Ascending aorta (tissue), 2 donors: ENCODE data around the gene COPS2. TPM values are rescaled to one million over a fixed set of nuclear protein-coding genes. Genes with fewer than 3 reads are reported as not detected.

ENCODE experiments used
- DNase-seq, 2 donors: peaks; one replicate each; pipeline ENCODE4 v3.0.0-alpha.2; 2019; ENCODE audit warnings: low spot score in 2 of 2
- H3K27ac ChIP-seq, 2 donors: fragments of 200-600 bp; sonication (generic); one replicate each; pipeline ENCODE4 v1.5.1; 2016 to 2017; ENCODE audit warnings: mild to moderate bottlenecking in 1 of 2
- H3K27me3 ChIP-seq: fragments of 200-600 bp; sonication (generic); one replicate; pipeline ENCODE4 v1.5.1; 2017
- H3K36me3 ChIP-seq, 2 donors: fragments of 200-600 bp; sonication (generic); one replicate each; pipeline ENCODE4 v1.5.1; 2016
- H3K4me1 ChIP-seq, 2 donors: fragments of 200-600 bp; sonication (generic); one replicate each; pipeline ENCODE4 v1.5.1; 2016 to 2017; ENCODE audit warnings: mild to moderate bottlenecking in 1 of 2
- H3K4me3 ChIP-seq, 2 donors: fragments of 200-600 bp; sonication (generic); one replicate each; pipeline ENCODE4 v1.5.1; 2016 to 2017; ENCODE audit warnings: mild to moderate bottlenecking in 1 of 2
- H3K9me3 ChIP-seq, 2 donors: fragments of 200-600 bp; sonication (generic); one replicate each; pipeline ENCODE4 v1.5.1; 2016
- CTCF ChIP-seq, 3 experiments: fragments of 200-600 bp in 2 of 3; fragments of 450-650 bp in 1 of 3; sonication (generic) in 2 of 3; IDR thresholded peaks; one replicate each; pipeline ENCODE4 v1.5.1; 2016 to 2019; ENCODE audit warnings: antibody characterized with exemption in 3 of 3, mild to moderate bottlenecking in 1 of 3, moderate library complexity in 1 of 3
- intact Hi-C: fragments of 100-400 bp; cut with DNase I; formaldehyde crosslinking; loops from one replicate; pipeline ENCODE4 v1.15.1; 2023
- total RNA-seq: library from RNA; depleted of rRNA; stranded (reverse); fragments of >200 nt; gene quantifications from one replicate; pipeline ENCODE4 v1.1.0, GENCODE V29; 2016

Gene COPS2
- 56.0 TPM for total RNA-seq

GRCh38 chr15:49155110-49155833 lies at the start of gene COPS2:
TSS of gene COPS2 (minus strand) at chr15:49155599. CDS start at chr15:49155578, 21 bp downstream.
- no peaks in the 10 kb centered on the region for H3K27me3 ChIP-seq
- H3K4me3 ChIP-seq = peak within 1 kb of the TSS; percentile 66 to 87
- DNase-seq = peak; percentile 80 to 98
- no peaks in the 10 kb centered on the region for H3K9me3 ChIP-seq
- intact Hi-C loops = loop anchor here (2.0 kb wide), 1 partner anchor 1198 kb away; no protein-coding TSS in a partner anchor
- H3K36me3 ChIP-seq = no peaks in the 10 kb centered on the region
- TF ChIP-seq CTCF (IDR thresholded peaks at IDR 0.05) = peak in 1 of 3 experiments; percentile 2
- H3K4me1 ChIP-seq = peaks cover 0 to 6% of the 10 kb centered on the region in 2 donors
- H3K27ac ChIP-seq = peak within 1 kb of the TSS; percentile 82 to 84

- intact Hi-C loops = no loop called here
- no peak overlapping the region for H3K27ac ChIP-seq
- peaks cover 0 to 3% of the 10 kb centered on the region in 2 donors for H3K9me3 ChIP-seq
- H3K27me3 ChIP-seq = no peaks in the 10 kb centered on the region
- TF ChIP-seq CTCF (IDR thresholded peaks at IDR 0.05) = no peak
- H3K4me1 ChIP-seq = peaks cover 0 to 8% of the 10 kb centered on the region in 2 donors
- no peak overlapping the region for H3K4me3 ChIP-seq
- DNase-seq = no peak
- peaks cover 4 to 28% of the 10 kb centered on the region in 2 donors for H3K36me3 ChIP-seq
These were observed 44.9 kb upstream of the COPS2 start for GRCh38 chr15:49200347-49200746.

- no peak for TF ChIP-seq CTCF (IDR thresholded peaks at IDR 0.05)
- Histone ChIP-seq H3K9me3 (peaks cover 0 to under 1% of the 10 kb centered on the region in 2 donors), H3K4me1 (peaks cover 0 to 8% of the 10 kb centered on the region in 2 donors), H3K36me3 (peaks cover 4 to 22% of the 10 kb centered on the region in 2 donors), H3K27ac (no peak overlapping the region), H3K27me3 (no peaks in the 10 kb centered on the region), H3K4me3 (no peak overlapping the region)
- DNase-seq = no peak
- intact Hi-C loops = no loop called here
These were observed 44.3 kb upstream of the COPS2 start for GRCh38 chr15:49199666-49200065.

GRCh38 chr15:49196856-49197255 lies 41.5 kb upstream of the COPS2 start:
- Histone ChIP-seq H3K27ac (no peak overlapping the region), H3K4me1 (peaks cover 0 to 8% of the 10 kb centered on the region in 2 donors), H3K36me3 (peaks cover 0 to 5% of the 10 kb centered on the region in 2 donors), H3K9me3 (no peaks in the 10 kb centered on the region), H3K4me3 (no peak overlapping the region), H3K27me3 (no peaks in the 10 kb centered on the region)
- no peak for DNase-seq
- TF ChIP-seq CTCF (IDR thresholded peaks at IDR 0.05) = no peak
- intact Hi-C loops = no loop called here

- DNase-seq = no peak
- H3K27ac ChIP-seq = no peak overlapping the region
- H3K4me3 ChIP-seq = no peak overlapping the region
- H3K27me3 ChIP-seq = no peaks in the 10 kb centered on the region
- no peaks in the 10 kb centered on the region for H3K4me1 ChIP-seq
- no peaks in the 10 kb centered on the region for H3K9me3 ChIP-seq
- intact Hi-C loops = no loop called here
- no peaks in the 10 kb centered on the region for H3K36me3 ChIP-seq
- no peak for TF ChIP-seq CTCF (IDR thresholded peaks at IDR 0.05)
These were observed 36.5 kb upstream of the COPS2 start for GRCh38 chr15:49191892-49192291.
